GM21423 (cell line): Measurements from ENCODE around the gene CEP57.
A peak's percentile ranks its signal among the peaks of the same experiment; 100 is the strongest.

Experiments used
- ATAC-seq: cut with Tn5 transposase; IDR thresholded peaks from one replicate; pipeline ENCODE4 v1.9.1; 2021; ENCODE audit warnings: mild to moderate bottlenecking, moderate library complexity; ENCODE audit not compliant: unreplicated experiment

The CEP57 gene

GRCh38 chr11:95790123-95790932 is at the start of gene CEP57:
CEP57 (plus strand) TSS chr11:95790498; CDS start chr11:95790699, 201 bp downstream.
- peak; percentile 66 for ATAC-seq

- ATAC-seq = no peak
Observed at GRCh38 chr11:95750101-95750500, 40.2 kb upstream of the CEP57 start.

GRCh38 chr11:95751515-95751914 is 38.8 kb upstream of the CEP57 start:
- ATAC-seq = no peak

GRCh38 chr11:95760941-95761340 is 29.4 kb upstream of the CEP57 start:
- no peak for ATAC-seq

- no peak for ATAC-seq
Observed at GRCh38 chr11:95762534-95762933, 27.8 kb upstream of the CEP57 start.

- ATAC-seq = peak; percentile 67
Observed at GRCh38 chr11:95764267-95764898, 25.9 kb upstream of the CEP57 start.

- no peak for ATAC-seq
Observed at GRCh38 chr11:95766701-95767100, 23.6 kb upstream of the CEP57 start.

GRCh38 chr11:95767498-95767897 is 22.8 kb upstream of the CEP57 start:
- ATAC-seq = no peak

- no peak for ATAC-seq
Observed at GRCh38 chr11:95768521-95768920, 21.8 kb upstream of the CEP57 start.

- no peak for ATAC-seq
Observed at GRCh38 chr11:95776859-95777258, 13.4 kb upstream of the CEP57 start.

- no peak for ATAC-seq
Observed at GRCh38 chr11:95778699-95779098, 11.6 kb upstream of the CEP57 start.

- ATAC-seq = no peak
Observed at GRCh38 chr11:95780544-95780943, 9.8 kb upstream of the CEP57 start.

- ATAC-seq = no peak
Observed at GRCh38 chr11:95788921-95789505, 1.3 kb upstream of the CEP57 start.

GRCh38 chr11:95789506-95790122 is 684 bp upstream of the CEP57 start, which contains the start of gene FAM76B:
FAM76B (minus strand) TSS chr11:95789782; CDS start chr11:95789478, 304 bp downstream.
- ATAC-seq = peak; percentile 71

- ATAC-seq = peak; percentile 6
Observed at GRCh38 chr11:95790933-95791708, 823 bp downstream of the CEP57 start.

- no peak for ATAC-seq
Observed at GRCh38 chr11:95791709-95792033, 1.4 kb downstream of the CEP57 start.

- ATAC-seq = no peak
Observed at GRCh38 chr11:95792200-95792599, 1.9 kb downstream of the CEP57 start.

- ATAC-seq = no peak
Observed at GRCh38 chr11:95792700-95793099, 2.4 kb downstream of the CEP57 start.

- no peak for ATAC-seq
Observed at GRCh38 chr11:95793116-95793515, 2.8 kb downstream of the CEP57 start.

GRCh38 chr11:95794086-95794485 is 3.8 kb downstream of the CEP57 start:
- ATAC-seq = no peak
